Activated CD4-positive, alpha-beta T cell treated with anti-CD3 and anti-CD28 coated beads, Interleukin-2, amount 10 ng/mL, durations not matched to agents 24 days and 14 days (primary cell): ENCODE measurements around the gene SETD1B. TPM values are rescaled to one million over a fixed set of nuclear protein-coding genes. Genes with fewer than 3 reads are reported as not detected.
A peak's percentile ranks its signal among the peaks of the same experiment; 100 is the strongest.

Experiments used
- DNase-seq: peaks from one replicate; pipeline ENCODE4 v3.0.0; 2022
- H3K27ac Mint-ChIP-seq: one replicate; pipeline ENCODE4 v1.8.0; 2022; ENCODE audit warnings: mild to moderate bottlenecking, mixed read lengths
- H3K27me3 Mint-ChIP-seq: one replicate; pipeline ENCODE4 v1.8.0; 2022; ENCODE audit warnings: mixed read lengths
- H3K36me3 Mint-ChIP-seq: one replicate; pipeline ENCODE4 v1.8.0; 2022; ENCODE audit warnings: low read depth, mild to moderate bottlenecking, mixed read lengths
- H3K4me1 Mint-ChIP-seq: one replicate; pipeline ENCODE4 v1.8.0; 2021; ENCODE audit warnings: mixed read lengths
- H3K4me3 Mint-ChIP-seq: one replicate; pipeline ENCODE4 v1.8.0; 2022; ENCODE audit warnings: mild to moderate bottlenecking, moderate library complexity, mixed read lengths
- H3K9me3 Mint-ChIP-seq: one replicate; pipeline ENCODE4 v1.8.0; 2021; ENCODE audit warnings: mixed read lengths
- intact Hi-C: fragments of 100-400 bp; cut with micrococcal nuclease; formaldehyde crosslinking; loops from one replicate; pipeline ENCODE4 v1.15.1; 2023
- total RNA-seq: library from RNA; stranded (reverse); gene quantifications from 2 replicates; pipeline ENCODE4 v1.2.3, GENCODE V29; 2022

Gene SETD1B
- total RNA-seq, 1 donor from 2014 or later = 29.2 TPM

DNA sequence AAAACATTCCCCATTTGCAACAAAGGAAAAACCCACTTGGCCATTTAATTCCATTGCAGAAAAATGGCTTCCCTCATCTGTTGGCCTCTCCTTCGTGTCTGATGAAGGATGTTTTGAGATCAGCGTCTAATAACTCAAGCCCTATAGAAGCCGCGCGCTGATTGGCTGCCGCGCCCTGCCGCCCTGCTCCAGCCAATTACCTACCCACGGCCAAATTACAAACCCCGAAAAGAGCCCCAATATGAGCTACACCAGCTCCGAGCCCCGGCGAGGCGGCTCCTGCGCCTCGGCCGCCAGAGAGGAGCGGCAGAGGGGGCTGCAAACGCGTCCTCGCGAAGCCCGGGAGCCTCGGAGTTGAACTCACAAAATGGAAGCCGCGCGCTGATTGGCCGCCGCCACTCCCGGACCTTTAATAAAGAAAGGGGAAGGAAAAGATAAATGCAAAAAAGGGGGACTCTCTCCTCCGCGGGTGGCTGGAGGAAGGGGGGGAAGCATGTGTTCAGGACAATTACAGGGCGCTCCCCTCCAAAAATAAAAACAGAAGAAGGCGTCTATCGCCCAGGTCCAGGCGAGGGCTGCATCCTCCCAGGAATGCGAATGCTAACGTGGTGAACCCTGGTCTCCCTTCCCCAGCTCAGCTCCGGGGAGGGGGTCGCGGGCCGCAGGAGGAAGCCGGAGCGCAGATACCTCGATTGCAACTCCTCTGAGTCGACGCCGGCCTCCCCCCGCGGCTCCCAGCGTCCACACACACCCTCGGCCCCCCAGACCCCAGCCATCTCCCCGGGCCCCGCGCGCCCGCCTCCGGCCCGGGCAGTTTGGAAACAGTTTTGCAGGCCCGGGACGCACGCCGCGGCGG lies 738 bp upstream of the SETD1B start:
- Mint-ChIP-seq H3K27me3 (no peaks in the 10 kb centered on the region), H3K27ac (peak overlapping the region; percentile 100), H3K4me1 (peaks cover 34% of the 10 kb centered on the region), H3K36me3 (peaks cover 48% of the 10 kb centered on the region), H3K4me3 (peak overlapping the region; percentile 100), H3K9me3 (no peaks in the 10 kb centered on the region)
- DNase-seq = peak; percentile 96
- intact Hi-C loops = loop anchor here (1.0 to 10.0 kb wide), 4 partner anchors 9 to 724 kb away; partner anchors contain the start of genes DIABLO, KNTC1 and RSRC2

DNA sequence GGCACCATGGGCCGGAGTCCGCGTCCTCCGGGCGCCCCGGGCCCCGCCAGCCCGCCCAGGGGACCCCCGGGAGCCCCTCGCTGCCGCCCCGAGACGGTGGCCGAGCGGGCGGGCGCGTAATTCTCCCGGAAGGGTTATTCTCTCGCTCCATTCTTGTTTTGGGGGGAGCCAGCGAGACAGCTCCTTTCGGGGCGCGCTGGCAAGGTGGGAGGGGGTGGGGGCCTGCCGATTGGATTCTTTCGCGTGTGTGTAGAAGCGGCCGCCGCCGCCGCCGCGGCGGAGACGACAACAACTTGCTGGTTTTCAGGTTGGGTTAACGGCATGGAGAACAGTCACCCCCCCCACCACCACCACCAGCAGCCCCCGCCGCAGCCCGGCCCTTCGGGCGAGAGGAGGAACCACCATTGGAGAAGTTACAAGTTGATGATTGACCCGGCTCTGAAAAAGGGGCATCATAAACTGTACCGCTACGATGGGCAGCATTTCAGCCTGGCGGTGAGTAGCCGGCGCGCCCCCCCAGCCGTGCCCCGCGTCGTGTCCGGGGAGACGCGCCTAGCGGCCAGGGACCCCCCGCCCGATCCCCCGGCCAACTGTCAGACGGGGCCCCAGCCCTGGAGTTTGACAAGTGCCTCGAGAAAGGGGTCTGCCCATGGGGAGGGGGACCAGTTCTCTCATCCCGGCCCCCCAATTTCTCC lies 755 bp downstream of the SETD1B start:
- intact Hi-C loops = loop anchor here (5.0 to 10.0 kb wide), 2 partner anchors 280 to 423 kb away; partner anchors contain the start of gene DIABLO

DNA sequence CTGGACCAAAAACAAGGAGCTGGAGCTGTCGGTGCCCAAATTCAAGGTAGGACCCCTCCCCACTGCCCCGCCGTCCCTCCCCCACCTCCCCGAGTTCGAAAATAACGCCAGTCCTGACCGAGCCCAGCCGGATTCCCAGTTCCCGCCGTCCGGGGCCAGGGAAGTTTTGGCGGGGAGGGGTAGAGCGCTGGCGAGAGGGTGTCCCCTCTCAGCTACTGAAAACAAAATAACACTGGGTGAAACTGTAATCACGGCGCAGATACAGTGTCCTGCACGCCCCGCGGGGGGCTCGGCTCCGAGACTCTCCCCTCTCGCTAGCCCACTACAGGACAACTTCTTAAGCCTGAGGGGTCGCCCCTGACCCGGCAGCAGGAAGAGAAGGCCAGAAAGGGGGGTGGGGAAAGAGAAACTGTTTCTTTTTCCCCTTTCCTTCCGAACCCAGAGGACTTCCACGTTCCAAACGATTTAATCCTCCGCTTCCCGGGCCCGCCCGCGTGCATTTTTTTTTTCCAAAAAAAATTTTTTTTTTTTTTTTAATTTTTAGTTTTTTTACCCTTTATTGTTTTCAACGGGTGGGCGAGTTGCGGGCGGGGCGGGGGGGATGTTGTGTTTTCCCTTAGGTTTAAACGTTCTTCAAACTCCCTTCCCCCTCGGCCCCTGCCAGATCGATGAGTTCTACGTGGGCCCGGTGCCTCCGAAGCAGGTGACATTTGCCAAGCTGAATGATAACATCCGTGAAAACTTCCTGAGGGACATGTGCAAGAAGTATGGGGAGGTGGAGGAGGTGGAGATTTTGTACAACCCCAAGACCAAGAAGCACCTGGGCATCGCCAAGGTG lies 1.6 kb downstream of the SETD1B start:
- Mint-ChIP-seq H3K4me3 (peak overlapping the region; percentile 93), H3K9me3 (no peaks in the 10 kb centered on the region), H3K36me3 (peaks cover 49% of the 10 kb centered on the region), H3K27me3 (no peaks in the 10 kb centered on the region), H3K27ac (peak overlapping the region; percentile 84), H3K4me1 (peaks cover 27% of the 10 kb centered on the region)
- peak; percentile 74 for DNase-seq
- intact Hi-C loops = loop anchor here (10.0 kb wide), 1 partner anchor 279 kb away; no protein-coding TSS in a partner anchor

More for the DNA sequence above, 755 bp downstream of the SETD1B start:
- DNase-seq = peak; percentile 82
- Mint-ChIP-seq H3K9me3 (no peaks in the 10 kb centered on the region), H3K27ac (peak overlapping the region; percentile 97), H3K4me1 (peaks cover 26% of the 10 kb centered on the region), H3K36me3 (peaks cover 47% of the 10 kb centered on the region), H3K27me3 (no peaks in the 10 kb centered on the region), H3K4me3 (peak overlapping the region; percentile 93)

DNA sequence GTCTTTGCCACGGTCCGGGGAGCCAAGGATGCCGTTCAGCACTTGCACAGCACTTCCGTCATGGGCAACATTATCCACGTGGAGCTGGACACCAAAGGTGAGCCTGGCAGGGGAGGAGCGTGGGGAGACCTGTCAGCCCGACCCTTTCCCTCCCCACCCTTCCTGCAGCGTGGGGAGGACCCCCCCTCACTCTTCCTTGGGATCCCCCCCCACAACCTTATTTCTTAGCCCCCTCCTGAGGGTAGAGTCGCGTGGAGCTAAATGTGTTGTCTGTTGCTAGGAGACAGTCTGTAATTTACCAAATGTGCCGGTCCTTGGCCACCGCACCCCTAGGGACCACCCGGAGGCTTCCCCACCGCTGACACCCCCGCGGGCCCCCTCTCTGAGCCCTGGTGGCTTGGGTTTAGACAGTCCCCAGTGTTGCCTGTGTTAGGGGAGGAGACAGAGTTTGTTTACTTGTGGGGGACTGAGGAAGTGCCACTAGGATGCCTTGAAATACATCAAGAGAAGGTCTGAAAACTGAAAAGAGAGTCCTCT lies 2.3 kb downstream of the SETD1B start:
- DNase-seq = peak; percentile 76
- H3K4me3 Mint-ChIP-seq = peak overlapping the region; percentile 93
- intact Hi-C loops = loop anchor here (10.0 kb wide), 1 partner anchor 279 kb away; no protein-coding TSS in a partner anchor
- H3K36me3 Mint-ChIP-seq = peaks cover 51% of the 10 kb centered on the region
- H3K27me3 Mint-ChIP-seq = no peaks in the 10 kb centered on the region
- H3K27ac Mint-ChIP-seq = peak overlapping the region; percentile 84
- H3K9me3 Mint-ChIP-seq = no peaks in the 10 kb centered on the region
- peaks cover 31% of the 10 kb centered on the region for H3K4me1 Mint-ChIP-seq

DNA sequence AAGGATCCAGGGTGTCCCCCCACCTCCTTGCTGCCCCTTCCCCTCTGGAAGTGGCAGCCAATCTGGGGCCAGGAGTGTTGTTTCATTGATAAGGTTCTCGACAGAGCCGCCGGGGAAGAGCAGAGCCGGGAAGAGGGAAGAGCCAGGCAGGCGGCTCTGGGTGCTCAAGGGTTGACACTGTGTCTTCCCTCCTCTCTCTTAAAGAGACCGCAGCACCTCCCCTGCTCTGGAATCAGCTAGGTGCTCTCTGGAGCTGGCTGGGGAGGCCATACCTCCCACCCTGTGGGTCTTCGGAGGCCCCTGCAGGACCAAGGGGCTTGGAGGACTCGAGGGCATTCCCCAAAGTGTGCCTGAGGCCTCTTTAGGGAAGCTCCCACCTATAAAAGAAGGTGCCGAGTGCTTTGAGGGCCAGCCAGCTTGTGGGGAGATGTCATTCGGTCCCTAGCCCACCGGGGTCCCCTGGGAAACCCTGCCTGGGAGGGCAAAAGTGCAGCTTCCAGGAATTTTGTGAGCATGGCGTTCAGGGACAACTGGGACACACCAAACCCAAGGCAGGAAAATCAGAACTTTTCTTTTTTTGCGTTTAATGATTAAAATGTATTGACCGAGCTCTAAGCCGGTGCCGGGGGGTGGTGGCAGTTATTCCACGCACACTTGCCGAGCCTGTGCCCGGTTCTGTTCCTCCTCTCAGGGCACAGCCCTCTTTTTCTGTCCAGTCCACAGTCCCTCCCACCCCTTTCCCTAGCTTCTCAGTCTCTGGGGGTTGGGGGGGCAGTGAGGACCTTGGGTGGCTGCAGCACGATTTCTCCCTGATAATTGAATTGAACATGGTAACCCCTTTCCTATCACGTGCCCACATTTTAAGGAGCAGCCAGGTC lies 3.0 kb downstream of the SETD1B start:
- Mint-ChIP-seq H3K36me3 (peaks cover 48% of the 10 kb centered on the region), H3K4me3 (peak overlapping the region; percentile 93), H3K4me1 (peaks cover 36% of the 10 kb centered on the region), H3K27me3 (no peaks in the 10 kb centered on the region), H3K27ac (peak overlapping the region; percentile 84), H3K9me3 (no peaks in the 10 kb centered on the region)
- peak; percentile 54 for DNase-seq
- intact Hi-C loops = loop anchor here (10.0 kb wide), 1 partner anchor 278 kb away; no protein-coding TSS in a partner anchor

DNA sequence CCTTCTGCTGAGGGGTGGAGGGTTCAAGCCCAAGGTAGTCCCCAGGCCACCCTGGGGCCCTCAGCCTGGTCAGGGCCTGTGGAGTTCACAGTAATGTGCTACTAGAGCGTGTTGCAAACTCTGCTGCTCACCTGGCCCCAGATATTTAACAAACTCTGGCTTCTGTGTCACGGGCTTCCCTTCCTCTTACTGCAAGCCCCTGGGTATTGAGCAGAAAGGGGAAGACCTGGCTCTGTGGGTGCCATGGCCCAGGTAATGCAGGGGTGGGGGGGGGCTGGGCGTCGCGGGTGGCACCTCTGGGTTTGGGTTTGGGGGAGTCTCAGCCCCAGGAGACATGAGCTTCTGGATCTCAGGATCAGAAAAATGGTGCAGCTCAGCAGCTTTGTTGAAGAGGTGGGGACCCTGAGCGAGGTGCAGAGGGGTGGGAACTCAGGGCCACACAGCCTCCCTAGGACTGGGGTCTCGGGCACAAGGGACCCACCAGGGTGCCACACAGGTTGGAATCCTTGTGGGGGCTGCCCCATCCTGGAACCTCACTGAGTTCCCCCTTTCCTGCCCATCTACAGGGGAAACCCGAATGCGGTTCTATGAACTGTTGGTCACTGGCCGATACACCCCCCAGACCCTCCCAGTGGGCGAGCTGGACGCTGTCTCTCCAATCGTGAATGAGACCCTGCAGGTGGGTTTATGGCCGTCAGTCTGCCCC lies 4.0 kb downstream of the SETD1B start:
- no peak overlapping the region for H3K4me3 Mint-ChIP-seq
- intact Hi-C loops = loop anchor here (10.0 kb wide), 1 partner anchor 277 kb away; no protein-coding TSS in a partner anchor
- no peaks in the 10 kb centered on the region for H3K9me3 Mint-ChIP-seq
- H3K4me1 Mint-ChIP-seq = peaks cover 35% of the 10 kb centered on the region
- no peak for DNase-seq
- H3K27me3 Mint-ChIP-seq = no peaks in the 10 kb centered on the region
- H3K36me3 Mint-ChIP-seq = peaks cover 47% of the 10 kb centered on the region
- H3K27ac Mint-ChIP-seq = no peak overlapping the region

DNA sequence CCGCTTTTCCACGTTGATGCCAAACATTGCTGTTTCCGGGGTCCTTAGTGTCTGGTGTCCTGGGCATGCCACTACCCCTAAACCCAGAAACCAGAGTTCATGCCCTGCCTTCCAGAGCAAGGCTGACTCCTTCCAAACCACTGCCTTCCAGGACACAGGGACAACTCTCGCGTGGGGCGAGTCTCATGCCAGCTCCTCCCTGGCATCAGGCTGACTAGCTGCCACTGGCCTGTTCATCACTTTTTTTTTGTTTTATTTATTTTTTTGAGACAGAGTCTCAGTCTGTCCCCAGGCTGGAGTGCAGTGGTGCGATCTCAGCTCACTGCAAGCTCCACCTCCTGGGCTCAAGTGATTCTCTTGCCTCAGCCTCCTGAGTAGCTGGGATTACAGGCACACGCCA lies 4.8 kb downstream of the SETD1B start:
- peaks cover 52% of the 10 kb centered on the region for H3K36me3 Mint-ChIP-seq

DNA sequence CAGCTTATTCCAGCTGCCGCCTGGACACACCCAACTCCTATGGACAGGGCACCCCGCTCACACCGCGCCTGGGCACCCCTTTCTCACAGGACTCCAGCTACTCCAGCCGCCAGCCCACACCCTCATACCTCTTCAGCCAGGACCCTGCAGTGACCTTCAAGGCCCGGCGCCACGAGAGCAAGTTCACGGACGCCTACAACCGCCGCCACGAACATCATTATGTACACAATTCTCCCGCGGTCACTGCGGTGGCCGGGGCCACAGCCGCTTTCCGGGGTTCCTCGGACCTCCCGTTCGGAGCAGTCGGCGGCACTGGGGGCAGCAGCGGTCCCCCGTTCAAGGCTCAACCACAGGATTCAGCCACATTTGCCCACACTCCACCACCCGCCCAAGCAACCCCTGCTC lies 5.9 kb downstream of the SETD1B start:
- no peak overlapping the region for H3K4me3 Mint-ChIP-seq
- no peaks in the 10 kb centered on the region for H3K27me3 Mint-ChIP-seq
- intact Hi-C loops = loop anchor here (10.0 kb wide), 1 partner anchor 275 kb away; no protein-coding TSS in a partner anchor
- peak overlapping the region; percentile 34 for H3K27ac Mint-ChIP-seq
- DNase-seq = no peak
- peaks cover 54% of the 10 kb centered on the region for H3K36me3 Mint-ChIP-seq
- peaks cover 42% of the 10 kb centered on the region for H3K4me1 Mint-ChIP-seq
- H3K9me3 Mint-ChIP-seq = no peaks in the 10 kb centered on the region

More for the DNA sequence above, 4.8 kb downstream of the SETD1B start:
- H3K4me3 Mint-ChIP-seq = no peak overlapping the region
- H3K4me1 Mint-ChIP-seq = peaks cover 40% of the 10 kb centered on the region
- intact Hi-C loops = loop anchor here (10.0 kb wide), 1 partner anchor 276 kb away; no protein-coding TSS in a partner anchor
- DNase-seq = no peak
- H3K27me3 Mint-ChIP-seq = no peaks in the 10 kb centered on the region
- no peaks in the 10 kb centered on the region for H3K9me3 Mint-ChIP-seq
- H3K27ac Mint-ChIP-seq = peak overlapping the region; percentile 29

DNA sequence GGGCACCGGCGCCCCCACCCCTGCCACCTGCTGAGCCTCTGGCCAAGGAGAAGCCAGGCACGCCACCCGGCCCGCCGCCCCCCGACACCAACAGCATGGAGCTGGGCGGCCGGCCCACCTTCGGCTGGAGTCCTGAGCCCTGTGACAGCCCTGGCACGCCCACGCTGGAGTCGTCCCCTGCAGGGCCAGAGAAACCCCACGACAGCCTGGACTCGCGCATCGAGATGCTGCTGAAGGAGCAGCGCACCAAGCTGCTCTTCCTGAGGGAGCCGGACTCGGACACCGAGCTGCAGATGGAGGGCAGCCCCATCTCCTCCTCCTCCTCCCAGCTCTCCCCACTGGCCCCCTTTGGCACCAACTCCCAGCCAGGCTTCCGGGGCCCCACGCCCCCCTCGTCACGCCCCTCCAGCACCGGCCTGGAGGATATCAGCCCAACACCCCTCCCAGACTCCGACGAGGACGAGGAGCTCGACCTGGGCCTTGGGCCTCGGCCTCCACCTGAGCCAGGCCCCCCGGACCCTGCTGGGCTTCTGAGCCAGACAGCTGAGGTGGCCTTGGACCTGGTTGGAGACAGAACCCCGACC lies 6.5 kb downstream of the SETD1B start:
- Mint-ChIP-seq H3K27me3 (no peaks in the 10 kb centered on the region), H3K4me1 (peaks cover 42% of the 10 kb centered on the region), H3K4me3 (peak overlapping the region; percentile 83), H3K36me3 (peaks cover 56% of the 10 kb centered on the region), H3K27ac (no peak overlapping the region), H3K9me3 (no peaks in the 10 kb centered on the region)
- intact Hi-C loops = no loop called here
- no peak for DNase-seq

DNA sequence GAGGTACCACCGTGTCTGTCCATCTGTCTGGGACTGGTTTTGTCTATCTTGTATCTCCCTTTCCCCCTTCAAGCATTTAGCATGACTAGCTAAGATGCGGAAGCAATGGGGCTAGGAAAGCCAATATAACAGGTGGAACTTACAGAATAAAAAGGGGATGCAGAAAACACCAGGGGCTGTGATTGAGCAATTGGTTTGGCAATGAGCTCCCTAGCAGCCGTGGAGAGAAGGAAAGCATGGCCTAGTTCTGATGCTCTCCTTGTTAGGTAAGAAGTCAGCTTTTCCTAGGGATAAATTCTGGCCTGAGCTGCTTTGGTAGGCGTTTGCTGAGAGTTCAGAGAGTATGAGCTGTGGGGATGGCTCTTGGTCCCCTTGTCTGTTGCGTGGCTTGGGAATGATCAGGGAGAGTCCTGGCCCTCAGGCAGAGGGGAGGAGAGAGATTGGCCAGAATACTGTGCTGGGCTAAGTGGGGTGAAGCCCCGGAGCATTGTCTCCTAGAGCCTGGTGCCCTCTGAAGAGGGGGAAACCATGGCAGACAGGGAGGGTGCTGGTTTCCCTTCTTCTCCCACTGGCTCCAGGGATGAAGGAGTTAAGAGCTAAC lies 7.1 kb downstream of the SETD1B start:
- H3K27me3 Mint-ChIP-seq = no peaks in the 10 kb centered on the region
- H3K4me1 Mint-ChIP-seq = peaks cover 39% of the 10 kb centered on the region
- intact Hi-C loops = no loop called here
- peak overlapping the region; percentile 83 for H3K4me3 Mint-ChIP-seq
- H3K36me3 Mint-ChIP-seq = peaks cover 54% of the 10 kb centered on the region
- peak overlapping the region; percentile 35 for H3K27ac Mint-ChIP-seq
- DNase-seq = no peak
- H3K9me3 Mint-ChIP-seq = no peaks in the 10 kb centered on the region
